Endodermal cell (in vitro differentiated cells): Measurements from ENCODE around the gene ITSN1. TPM values are rescaled to one million over a fixed set of nuclear protein-coding genes. Genes with fewer than 3 reads are reported as not detected.
"Not testable (repeated sequence)": the region's sequence is repeated elsewhere in the genome, so short reads cannot be mapped to it uniquely, and the experiment has no call there.

ENCODE experiments used
- DNase-seq: peaks from one replicate; pipeline ENCODE4 v3.0.0-alpha.2; 2017
- H3K27ac ChIP-seq: 2 replicates; pipeline ENCODE4 v1.5.1; 2013; ENCODE audit warnings: mild to moderate bottlenecking, low read depth, low read length, moderate library complexity
- H3K27me3 ChIP-seq: 2 replicates; pipeline ENCODE4 v1.6.1; 2013; ENCODE audit warnings: mild to moderate bottlenecking, low read length, moderate library complexity; ENCODE audit not compliant: insufficient read depth, control insufficient read depth, poor library complexity, severe bottlenecking
- H3K36me3 ChIP-seq: 2 replicates; pipeline ENCODE4 v1.7.0; 2013; ENCODE audit warnings: mild to moderate bottlenecking, low read length, moderate library complexity; ENCODE audit not compliant: control insufficient read depth, insufficient read depth
- H3K4me1 ChIP-seq: one replicate; pipeline ENCODE4 v1.7.0; 2013; ENCODE audit warnings: low read length; ENCODE audit not compliant: control insufficient read depth, insufficient read depth
- H3K4me3 ChIP-seq: 2 replicates; pipeline ENCODE4 v1.5.1; 2013; ENCODE audit warnings: mild to moderate bottlenecking, low read length, moderate library complexity
- H3K9ac ChIP-seq: 2 replicates; pipeline ENCODE4 v1.6.1; 2013; ENCODE audit warnings: mild to moderate bottlenecking, low read length, moderate library complexity; ENCODE audit not compliant: poor library complexity, severe bottlenecking; ENCODE audit errors: extremely low read depth
- H3K9me3 ChIP-seq: 2 replicates; pipeline ENCODE4 v1.6.1; 2013; ENCODE audit warnings: mild to moderate bottlenecking, low read length, moderate library complexity; ENCODE audit not compliant: control insufficient read depth
- H3K27ac Mint-ChIP-seq: 2 replicates; pipeline ENCODE4 v1.8.0; 2020; ENCODE audit warnings: mixed read lengths
- H3K27me3 Mint-ChIP-seq: 2 replicates; pipeline ENCODE4 v1.8.0; 2021; ENCODE audit warnings: mild to moderate bottlenecking, mixed read lengths; ENCODE audit not compliant: insufficient read depth
- H3K36me3 Mint-ChIP-seq: 2 replicates; pipeline ENCODE4 v1.8.0; 2020; ENCODE audit warnings: low read depth, mixed read lengths
- H3K4me1 Mint-ChIP-seq: 2 replicates; pipeline ENCODE4 v1.8.0; 2020; ENCODE audit warnings: mixed read lengths
- H3K4me3 Mint-ChIP-seq: 2 replicates; pipeline ENCODE4 v1.8.0; 2020; ENCODE audit warnings: mild to moderate bottlenecking, moderate library complexity, mixed read lengths
- H3K9me3 Mint-ChIP-seq: 2 replicates; pipeline ENCODE4 v1.8.0; 2020; ENCODE audit warnings: mild to moderate bottlenecking, mixed read lengths
- WGBS, 2 experiments: methylation state at CpG; one replicate each; pipeline versions ENCODE4 v1.1.5 to v1.1.7; 2013; ENCODE audit warnings: missing lambda C conversion rate in 2 of 2, mixed read lengths in 1 of 2; ENCODE audit not compliant: insufficient coverage in 1 of 2, insufficient read length in 1 of 2; 5-methylcytosine and 5-hydroxymethylcytosine counted together
- total RNA-seq, 2 donors: library from RNA; stranded (reverse); fragmentation: NEBNext Ultra II Directional in 1 of 2; extraction: Animal tissue kit (Norgen Biotek cat#: 25700) in 1 of 2; gene quantifications; 2 replicates in 1 of 2; 3 replicates in 1 of 2; pipeline ENCODE4 v1.2.1, GENCODE V29; 2021
- TF ChIP-seq, protein P1 (sequence below): fragments of 200-600 bp; sonication (generic); conservative IDR thresholded peaks from 2 replicates; pipeline ENCODE4 v1.5.0; 2021; ENCODE audit warnings: antibody characterized with exemption, mild to moderate bottlenecking

Gene ITSN1
- total RNA-seq, 2 donors from 2014 or later, result 89.6 to 104 TPM

DNA sequence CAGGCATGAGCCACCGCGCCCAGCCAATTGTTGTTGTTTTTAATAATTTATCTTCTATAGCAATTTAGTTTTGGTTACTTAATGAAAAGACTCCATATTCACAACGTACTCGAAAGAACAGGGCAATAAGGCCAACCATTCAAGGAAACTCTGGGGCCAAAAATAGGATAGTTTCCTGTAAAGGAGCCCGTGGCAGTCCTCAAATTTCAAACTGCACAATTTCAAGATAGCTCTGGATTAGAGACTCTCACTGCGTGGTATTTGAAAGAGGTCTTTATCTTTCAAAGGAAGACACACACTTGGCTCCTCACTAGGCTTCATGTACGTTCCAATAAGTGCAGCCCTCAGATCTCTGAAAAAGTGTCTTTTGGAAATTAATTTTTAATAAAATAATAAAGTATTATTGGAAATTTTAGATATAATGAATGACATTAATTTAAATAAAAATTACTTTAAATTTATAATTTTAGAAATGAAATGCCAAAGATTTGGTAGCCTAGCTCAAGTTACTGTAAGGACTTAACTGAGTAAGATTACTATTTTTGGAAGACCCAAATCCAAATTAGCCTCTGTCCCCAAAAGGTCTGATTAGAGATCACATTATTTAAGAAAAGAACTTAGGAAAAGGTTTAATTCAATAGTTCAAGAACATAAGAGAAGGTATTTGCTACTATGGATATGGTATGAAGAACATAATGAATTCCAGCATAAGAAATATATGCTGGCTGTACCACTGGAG lies 31.1 kb upstream of the ITSN1 start:
- Histone ChIP-seq H3K4me3 (no peak overlapping the region), H3K9ac (no peak overlapping the region), H3K9me3 (no peaks in the 10 kb centered on the region), H3K27me3 (no peaks in the 10 kb centered on the region), H3K4me1 (no peaks in the 10 kb centered on the region), H3K36me3 (peaks cover 44% of the 10 kb centered on the region), H3K27ac (no peak overlapping the region)
- H3K9me3 Mint-ChIP-seq, result no peaks in the 10 kb centered on the region
- no peak overlapping the region for H3K27ac Mint-ChIP-seq
- no peak overlapping the region for H3K4me3 Mint-ChIP-seq
- H3K27me3 Mint-ChIP-seq, result no peaks in the 10 kb centered on the region
- H3K4me1 Mint-ChIP-seq, result no peaks in the 10 kb centered on the region
- 94 to 100% methylated on average over 2 to 5 of the region's 7 CpGs for WGBS, 2 experiments
- DNase-seq, result no peak
- peaks cover 22% of the 10 kb centered on the region for H3K36me3 Mint-ChIP-seq
- TF ChIP-seq, protein P1, sequence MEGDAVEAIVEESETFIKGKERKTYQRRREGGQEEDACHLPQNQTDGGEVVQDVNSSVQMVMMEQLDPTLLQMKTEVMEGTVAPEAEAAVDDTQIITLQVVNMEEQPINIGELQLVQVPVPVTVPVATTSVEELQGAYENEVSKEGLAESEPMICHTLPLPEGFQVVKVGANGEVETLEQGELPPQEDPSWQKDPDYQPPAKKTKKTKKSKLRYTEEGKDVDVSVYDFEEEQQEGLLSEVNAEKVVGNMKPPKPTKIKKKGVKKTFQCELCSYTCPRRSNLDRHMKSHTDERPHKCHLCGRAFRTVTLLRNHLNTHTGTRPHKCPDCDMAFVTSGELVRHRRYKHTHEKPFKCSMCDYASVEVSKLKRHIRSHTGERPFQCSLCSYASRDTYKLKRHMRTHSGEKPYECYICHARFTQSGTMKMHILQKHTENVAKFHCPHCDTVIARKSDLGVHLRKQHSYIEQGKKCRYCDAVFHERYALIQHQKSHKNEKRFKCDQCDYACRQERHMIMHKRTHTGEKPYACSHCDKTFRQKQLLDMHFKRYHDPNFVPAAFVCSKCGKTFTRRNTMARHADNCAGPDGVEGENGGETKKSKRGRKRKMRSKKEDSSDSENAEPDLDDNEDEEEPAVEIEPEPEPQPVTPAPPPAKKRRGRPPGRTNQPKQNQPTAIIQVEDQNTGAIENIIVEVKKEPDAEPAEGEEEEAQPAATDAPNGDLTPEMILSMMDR, result no peak

DNA sequence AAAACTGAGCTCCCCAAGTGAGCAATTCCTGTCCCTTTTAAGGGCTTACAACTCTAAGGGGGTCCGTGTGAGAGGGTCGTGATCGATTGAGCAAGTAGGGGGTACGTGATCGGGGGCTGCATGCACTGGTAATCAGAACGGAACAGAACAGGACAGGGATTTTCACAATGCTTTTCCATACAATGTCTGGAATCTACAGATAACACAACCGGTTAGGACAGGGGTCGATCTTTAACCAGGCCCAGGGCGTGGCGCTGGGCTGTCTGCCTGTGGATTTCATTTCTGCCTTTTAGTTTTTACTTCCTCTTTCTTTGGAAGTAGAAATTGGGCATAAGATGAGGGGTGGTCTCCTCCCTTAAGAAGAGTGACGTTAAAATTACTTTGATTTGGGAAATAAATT lies 24.7 kb upstream of the ITSN1 start:
- not testable (repeated sequence) for H3K9me3 Mint-ChIP-seq, H3K27me3 ChIP-seq, H3K4me3 Mint-ChIP-seq, H3K4me1 ChIP-seq, H3K9ac ChIP-seq, H3K4me3 ChIP-seq, H3K27ac Mint-ChIP-seq, H3K4me1 Mint-ChIP-seq, DNase-seq, H3K27ac ChIP-seq, H3K9me3 ChIP-seq, H3K27me3 Mint-ChIP-seq
- WGBS, 2 experiments, result 99% methylated on average over 11 of the region's 11 CpGs; no CpG with 5 or more reads in 1 of the 2 experiments
- H3K36me3 Mint-ChIP-seq, result peaks cover 50% of the 10 kb centered on the region
- peaks cover 49% of the 10 kb centered on the region for H3K36me3 ChIP-seq

DNA sequence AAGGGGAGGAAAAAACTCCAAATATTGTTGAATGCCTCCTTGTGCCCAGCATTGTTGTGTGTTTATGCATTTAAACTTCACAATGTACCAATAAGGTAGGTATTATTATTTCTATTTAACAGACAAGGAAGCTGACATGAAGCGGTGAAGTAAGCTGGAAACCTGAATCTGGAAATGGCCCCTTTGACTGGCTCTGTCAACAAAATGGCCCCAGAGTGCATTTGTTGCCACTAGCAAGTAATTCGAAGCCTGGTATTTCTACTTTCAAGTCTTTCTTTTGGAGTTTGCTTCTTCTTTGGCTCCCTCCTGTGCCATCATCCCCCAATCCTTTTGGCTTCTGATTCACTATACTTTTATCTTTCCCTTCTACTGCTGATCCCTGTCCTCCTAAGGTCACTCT lies 23.9 kb upstream of the ITSN1 start:
- H3K4me3 ChIP-seq, result no peak overlapping the region
- H3K9me3 ChIP-seq, result no peaks in the 10 kb centered on the region
- H3K36me3 ChIP-seq, result peaks cover 44% of the 10 kb centered on the region
- peaks cover 7% of the 10 kb centered on the region for H3K9me3 Mint-ChIP-seq
- 83 to 94% methylated on average over 2 of the region's 2 CpGs for WGBS, 2 experiments
- peak overlapping the region; percentile 9 for H3K27ac ChIP-seq
- peaks cover 7% of the 10 kb centered on the region for H3K4me1 Mint-ChIP-seq
- H3K27me3 ChIP-seq, result no peaks in the 10 kb centered on the region
- peaks cover 52% of the 10 kb centered on the region for H3K36me3 Mint-ChIP-seq
- no peaks in the 10 kb centered on the region for H3K27me3 Mint-ChIP-seq
- TF ChIP-seq, protein P1, result no peak
- no peak overlapping the region for H3K27ac Mint-ChIP-seq
- no peak overlapping the region for H3K4me3 Mint-ChIP-seq
- no peak for DNase-seq
- H3K4me1 ChIP-seq, result no peaks in the 10 kb centered on the region
- no peak overlapping the region for H3K9ac ChIP-seq

DNA sequence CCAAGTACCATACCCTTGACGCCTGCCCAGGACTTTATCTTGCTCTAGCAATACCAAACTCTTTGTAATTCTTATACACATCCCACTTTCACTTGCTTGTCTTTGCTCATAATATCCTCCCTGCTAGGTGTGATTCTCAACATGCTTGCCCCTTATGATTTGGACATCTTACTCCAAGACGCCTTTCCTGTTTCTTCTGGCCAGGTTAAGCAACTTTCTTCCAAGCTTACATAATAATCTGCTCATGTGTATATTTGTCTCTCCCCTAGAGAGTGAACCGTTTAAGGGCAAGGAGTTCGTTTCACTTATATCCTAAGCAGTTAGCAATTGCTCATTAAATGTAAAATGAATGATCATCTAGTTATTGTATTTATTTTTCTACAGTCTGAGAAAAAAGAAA lies 22.6 kb upstream of the ITSN1 start:
- peaks cover 56% of the 10 kb centered on the region for H3K36me3 Mint-ChIP-seq

More for the DNA sequence above, 22.6 kb upstream of the ITSN1 start:
- H3K4me3 Mint-ChIP-seq, result no peak overlapping the region
- 90 to 91% methylated on average over 2 to 4 of the region's 4 CpGs for WGBS, 2 experiments
- no peaks in the 10 kb centered on the region for H3K4me1 ChIP-seq
- peaks cover 7% of the 10 kb centered on the region for H3K9me3 Mint-ChIP-seq
- H3K4me1 Mint-ChIP-seq, result peaks cover 7% of the 10 kb centered on the region
- no peaks in the 10 kb centered on the region for H3K27me3 Mint-ChIP-seq
- H3K27ac Mint-ChIP-seq, result no peak overlapping the region
- H3K27me3 ChIP-seq, result no peaks in the 10 kb centered on the region
- H3K36me3 ChIP-seq, result peaks cover 50% of the 10 kb centered on the region
- TF ChIP-seq, protein P1, result no peak
- H3K27ac ChIP-seq, result no peak overlapping the region
- DNase-seq, result no peak
- H3K9ac ChIP-seq, result no peak overlapping the region
- no peak overlapping the region for H3K4me3 ChIP-seq
- H3K9me3 ChIP-seq, result no peaks in the 10 kb centered on the region
